SW 1271 (cell line): ENCODE measurements around the gene SMAP2.

Source experiments
- DNase-seq, 2 experiments: peaks; one replicate each; lab custom pipeline; 2025; lab: John Stamatoyannopoulos, UW

The SMAP2 gene

GRCh38 chr1:40421431-40422384 lies 48.2 kb downstream of the SMAP2 start:
- DNase-seq, result no peak

DNA sequence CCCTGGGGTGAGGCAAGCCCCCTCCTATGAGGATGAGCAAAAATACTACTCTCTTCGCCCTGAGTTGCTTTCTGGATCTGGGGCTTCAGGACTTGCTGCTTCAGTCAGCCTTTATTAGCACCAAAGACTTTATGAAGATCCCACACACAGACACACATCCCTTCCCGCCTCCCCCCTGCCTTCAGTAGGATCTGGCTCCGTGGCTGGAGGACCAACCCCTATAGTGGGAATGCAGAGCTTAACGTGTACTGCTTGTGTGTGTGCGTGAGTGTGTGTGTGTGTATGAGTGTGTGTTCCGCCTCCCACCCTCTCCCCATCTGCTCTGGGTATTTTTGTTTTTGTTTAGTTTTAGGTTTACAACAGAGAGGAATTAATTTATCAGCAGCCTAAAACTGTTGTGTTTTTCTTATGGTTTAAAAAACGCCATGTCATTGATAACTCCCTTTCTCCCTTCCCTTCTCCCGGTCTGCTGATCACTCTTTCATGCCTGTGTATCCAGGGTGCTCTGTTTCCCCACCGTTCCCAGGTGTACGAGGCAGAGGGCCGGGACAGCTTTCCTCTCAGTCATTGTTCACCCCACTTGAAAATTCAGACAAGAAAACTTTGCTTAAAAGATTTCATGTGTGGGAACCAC lies 49.2 kb downstream of the SMAP2 start:
- no peak for DNase-seq

- no peak for DNase-seq
These were observed 49.7 kb downstream of the SMAP2 start for GRCh38 chr1:40423264-40423642.

DNA sequence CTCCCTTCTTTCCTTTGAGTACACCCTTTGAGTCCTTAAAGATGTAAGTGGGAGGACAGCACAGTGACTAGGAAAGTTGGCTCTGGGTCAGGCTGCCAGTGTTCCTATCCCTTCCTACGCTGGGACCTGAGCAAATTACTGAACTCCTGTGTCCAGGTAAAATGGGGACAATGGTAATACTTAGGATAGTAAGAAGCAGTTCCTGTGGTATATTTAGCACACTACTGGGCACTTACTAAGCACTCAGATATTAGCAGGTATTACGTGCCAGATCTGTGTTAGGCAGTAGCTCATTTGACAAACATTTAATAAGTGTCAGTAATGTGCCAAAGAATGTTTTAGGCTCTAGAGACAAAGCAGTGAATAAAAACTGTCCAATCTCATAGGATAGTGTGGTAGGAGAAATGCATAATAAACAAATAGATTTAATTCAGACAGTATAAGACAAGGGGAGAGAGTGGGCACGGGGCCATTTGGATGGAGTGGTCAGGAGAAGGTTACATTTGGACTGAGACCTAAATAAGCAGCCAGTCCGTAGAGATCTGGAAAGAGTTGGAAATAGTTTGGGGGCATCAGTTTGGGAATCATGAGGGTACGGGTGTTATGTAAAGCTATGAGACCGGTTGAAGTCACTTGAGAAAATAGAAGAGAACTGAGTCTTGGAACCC lies 50.6 kb downstream of the SMAP2 start:
- no peak for DNase-seq

DNA sequence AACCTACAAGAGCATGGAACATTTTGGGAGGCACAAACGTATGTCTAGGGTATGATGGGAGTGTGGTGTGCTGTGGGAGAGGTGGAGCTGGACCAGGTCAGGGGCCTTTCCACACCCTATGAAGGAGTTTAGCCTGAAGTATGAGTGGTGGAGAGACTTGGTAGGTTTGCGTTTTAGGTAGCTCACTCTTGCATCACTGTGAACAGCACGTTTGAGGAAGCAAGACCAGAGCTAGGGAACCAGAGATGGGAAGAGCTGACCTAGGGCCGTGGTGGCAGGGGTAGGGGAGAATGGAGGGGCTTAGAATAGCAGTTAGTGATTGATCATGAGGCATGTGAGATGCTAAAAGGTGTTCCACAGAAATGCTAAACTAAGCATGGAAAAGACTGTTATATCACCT lies 51.7 kb downstream of the SMAP2 start:
- no peak for DNase-seq

GRCh38 chr1:40431385-40431784 lies 57.9 kb downstream of the SMAP2 start:
- no peak for DNase-seq

- no peak for DNase-seq
These were observed 59.3 kb downstream of the SMAP2 start for GRCh38 chr1:40432644-40433390.

DNA sequence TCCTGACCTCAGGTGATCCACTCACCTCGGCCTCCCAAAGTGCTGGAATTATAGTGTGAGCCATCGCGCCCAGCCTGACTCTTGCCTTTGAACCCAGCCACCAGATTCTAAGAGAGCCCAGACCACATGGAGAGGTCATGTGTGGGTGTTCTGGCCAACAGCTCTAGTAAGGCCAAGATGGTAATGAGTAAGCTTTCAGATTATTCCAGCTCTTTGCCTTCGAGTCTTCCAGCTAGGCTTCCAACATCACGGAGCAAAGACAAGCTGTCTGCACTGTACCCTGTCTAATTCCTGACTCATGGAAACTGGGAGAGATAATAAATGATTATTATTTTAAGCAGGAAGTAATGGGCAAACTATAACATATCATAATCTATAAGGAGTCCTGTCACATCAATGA lies 61.9 kb downstream of the SMAP2 start:
- no peak for DNase-seq

DNA sequence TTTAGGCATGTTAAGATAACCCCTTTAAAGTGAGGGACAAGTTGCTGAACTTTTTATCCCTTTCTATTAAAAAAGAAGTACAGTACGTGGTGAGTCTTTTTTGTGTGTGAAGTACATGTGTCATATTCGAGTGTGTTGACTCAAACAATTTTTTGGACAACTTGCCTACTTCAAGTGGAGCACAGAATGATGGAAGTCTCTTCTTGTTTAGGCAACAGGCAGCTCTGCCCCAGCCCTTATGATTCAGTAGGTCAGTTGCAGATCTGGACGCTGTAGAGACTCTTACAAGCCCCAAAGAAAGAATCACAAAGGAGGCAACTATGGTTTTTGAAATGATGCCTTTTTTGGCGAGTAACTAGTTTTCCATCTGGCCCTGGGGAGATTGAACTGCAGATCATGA lies 62.3 kb downstream of the SMAP2 start:
- DNase-seq, result no peak

GRCh38 chr1:40438391-40439015 lies 65.0 kb downstream of the SMAP2 start:
- peak in 1 of 2 experiments; percentile 17 for DNase-seq

DNA sequence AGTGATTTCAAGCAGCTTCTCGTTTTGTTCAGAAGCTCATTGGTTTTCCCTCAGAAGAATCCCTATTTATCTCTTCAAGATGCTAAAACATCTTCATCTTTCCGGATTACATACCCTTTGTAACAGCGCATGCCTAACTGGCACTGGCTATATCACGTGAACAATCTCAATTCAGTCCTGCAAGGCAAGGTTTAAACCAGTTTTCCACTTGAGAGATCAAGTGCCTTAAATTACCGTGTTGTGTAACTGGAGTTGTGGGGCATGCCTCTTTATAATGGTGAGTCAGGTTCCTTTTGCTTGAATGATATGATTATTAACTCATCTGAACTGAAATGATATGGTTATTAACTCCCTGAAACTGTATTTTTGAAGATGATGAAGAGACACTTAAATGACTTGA lies 65.7 kb downstream of the SMAP2 start:
- no peak for DNase-seq

- peak; percentile 64 to 84 for DNase-seq
These were observed 76.4 kb downstream of the SMAP2 start, which contains the start of gene ZFP69B for GRCh38 chr1:40449684-40450494. Gene ZFP69B (plus strand): TSS chr1:40450476. CDS start chr1:40450962, 486 bp downstream.

- peak in 1 of 2 experiments; percentile 59 for DNase-seq
These were observed 77.1 kb downstream of the SMAP2 start for GRCh38 chr1:40450495-40451237.

GRCh38 chr1:40451238-40451585 lies 77.7 kb downstream of the SMAP2 start:
- DNase-seq, result no peak

DNA sequence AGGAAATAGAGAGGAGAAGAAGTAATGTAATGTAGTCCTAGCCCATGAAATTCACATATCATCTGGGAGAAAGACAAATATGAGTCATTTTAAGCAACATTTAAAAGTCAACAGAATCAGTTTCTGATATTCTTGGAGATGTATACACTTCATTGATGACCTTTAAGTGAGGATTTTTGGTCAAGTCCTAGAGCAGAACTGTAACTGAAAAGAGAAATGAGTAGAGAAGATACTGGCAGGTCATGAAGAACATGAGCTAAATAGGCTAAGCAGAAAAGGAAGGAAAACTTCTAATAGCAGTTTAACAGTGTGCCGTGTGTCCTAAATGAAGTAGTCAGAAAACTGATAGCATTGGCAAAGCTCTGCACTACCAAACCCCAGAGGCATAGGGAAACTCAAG lies 81.3 kb downstream of the SMAP2 start:
- no peak for DNase-seq

- DNase-seq, result no peak
These were observed 89.5 kb downstream of the SMAP2 start for GRCh38 chr1:40462956-40463590.

- DNase-seq, result no peak
These were observed 95.8 kb downstream of the SMAP2 start for GRCh38 chr1:40469327-40469726.
